K562 (cell line): Measurements from ENCODE around the gene DHCR24. TPM values are rescaled to one million over a fixed set of nuclear protein-coding genes. Genes with fewer than 3 reads are reported as not detected.

Experiments
- CC2D1A ChIP-seq: fragments of 450-650 bp; IDR thresholded peaks from 2 replicates; pipeline ENCODE4 v1.6.1; 2017; ENCODE audit warnings: mild to moderate bottlenecking
- CHD2 ChIP-seq: IDR thresholded peaks from 2 replicates; pipeline ENCODE4 v1.6.1; 2011; ENCODE audit warnings: low read depth, low read length
- FOS ChIP-seq: IDR thresholded peaks from 3 replicates; pipeline ENCODE4 v1.6.1; 2011; ENCODE audit not compliant: insufficient read length; ENCODE audit errors: extremely low read depth
- MYC ChIP-seq, 2 experiments: fragments of 250-450 bp in 1 of 2; sonication (Bioruptor Pico) in 1 of 2; IDR thresholded peaks; 2 replicates each; pipeline versions ENCODE4 v1.5.1 to v1.6.1; 2012 to 2021; ENCODE audit warnings: low read depth in 2 of 2, borderline replicate concordance in 1 of 2, improper control_type of control experiment in 1 of 2, low read length in 1 of 2, mild to moderate bottlenecking in 1 of 2, moderate library complexity in 1 of 2
- POLR2AphosphoS2 ChIP-seq: IDR thresholded peaks from 2 replicates; pipeline ENCODE4 v1.6.1; 2012; ENCODE audit warnings: low read length, improper control_type of control experiment
- POLR2G ChIP-seq: fragments of 200-400 bp; formaldehyde crosslinking; IDR thresholded peaks from 2 replicates; pipeline ENCODE4 v1.6.1; 2017; ENCODE audit warnings: low read depth, mild to moderate bottlenecking, antibody characterized with exemption, low read length, moderate library complexity
- RB1 ChIP-seq: fragments of 450-650 bp; IDR thresholded peaks from 2 replicates; pipeline ENCODE4 v1.6.1; 2017; ENCODE audit warnings: low read depth, mild to moderate bottlenecking
- RERE ChIP-seq: sonication (generic); formaldehyde crosslinking; IDR thresholded peaks from 2 replicates; pipeline ENCODE4 v1.8.0; 2023; ENCODE audit warnings: missing genetic modification reagents, mild to moderate bottlenecking, borderline replicate concordance
- SREBF1 ChIP-seq: fragments of 150-350 bp; IDR thresholded peaks from 2 replicates; pipeline ENCODE4 v1.6.1; 2014; ENCODE audit warnings: antibody characterized with exemption, low read depth, low read length, borderline replicate concordance
- TEAD1 ChIP-seq, 2 experiments: fragments of 450-650 bp in 1 of 2; sonication (generic) in 1 of 2; formaldehyde crosslinking; IDR thresholded peaks; 2 replicates each; pipeline versions ENCODE4 v1.4.0 to v1.8.0; 2020 to 2022; ENCODE audit warnings: mild to moderate bottlenecking in 2 of 2, missing genetic modification reagents in 1 of 2
- TRIM24 ChIP-seq, 2 experiments: fragments of 450-650 bp; IDR thresholded peaks; 2 replicates each; pipeline ENCODE4 v1.6.1; 2016
- ZBTB1 ChIP-seq: sonication (generic); formaldehyde crosslinking; IDR thresholded peaks from 2 replicates; pipeline ENCODE4 v1.8.1; 2023; ENCODE audit warnings: missing genetic modification reagents, low read depth, mild to moderate bottlenecking, borderline replicate concordance
- ZBTB8A ChIP-seq: fragments of 450-650 bp; IDR thresholded peaks from 2 replicates; pipeline ENCODE4 v1.6.1; 2018; ENCODE audit warnings: mild to moderate bottlenecking, moderate library complexity; ENCODE audit not compliant: partially characterized antibody
- ZNF263 ChIP-seq: sonication (generic); formaldehyde crosslinking; IDR thresholded peaks from 2 replicates; pipeline ENCODE4 v1.8.0; 2022; ENCODE audit warnings: mild to moderate bottlenecking, missing genetic modification reagents, borderline replicate concordance
- ZNF551 ChIP-seq: fragments of 250-450 bp; sonication (Bioruptor Pico); IDR thresholded peaks from 2 replicates; pipeline ENCODE4 v1.5.0; 2021; ENCODE audit warnings: mild to moderate bottlenecking, moderate library complexity
- ZNF740 ChIP-seq, 3 experiments: fragments of 200-800 bp in 1 of 3; sonication (Bioruptor generic) in 1 of 3; sonication (generic) in 1 of 3; formaldehyde crosslinking in 1 of 3; IDR thresholded peaks; 2 replicates each; pipeline versions ENCODE4 v1.6.1 to v1.8.0; 2016 to 2022; ENCODE audit warnings: mild to moderate bottlenecking in 2 of 3, missing compliant biosample characterization in 2 of 3, missing genetic modification characterization in 2 of 3, missing genetic modification reagents in 1 of 3
- polyA plus RNA-seq, 8 experiments: library from polyadenylated mRNA; depleted of rRNA in 4 of 8; stranded (reverse) in 5 of 8; unstranded in 3 of 8; fragments of >200 nt; fragmentation: Nextera tagmentation in 2 of 8; fragmentation: Illumina TruSeq in 1 of 8; extraction: Ambion mirVana in 2 of 8; extraction: Trizol in 1 of 8; gene quantifications; 2 replicates each; pipeline versions ENCODE4 v1.2.1 to v1.2.3, GENCODE V29; 2011 to 2014; ENCODE audit warnings: inconsistent platforms in 1 of 8, missing spikeins in 1 of 8
- total RNA-seq, 7 experiments: library from RNA; depleted of rRNA in 6 of 7; stranded (reverse); fragments of >200 nt in 6 of 7; fragmentation: Illumina TruSeq in 2 of 7; extraction: Trizol in 2 of 7; gene quantifications; 2 replicates each; pipeline versions ENCODE4 v1.2.1 to v1.2.3, GENCODE V29; 2011 to 2021; ENCODE audit warnings: low replicate concordance in 1 of 7
- TF ChIP-seq, protein P1 (sequence below): fragments of 450-650 bp; formaldehyde crosslinking; IDR thresholded peaks from 2 replicates; pipeline ENCODE4 v1.4.0; 2020; ENCODE audit warnings: mild to moderate bottlenecking, moderate library complexity

Gene DHCR24
- total and polyA plus RNA-seq, 9 of the 15 experiments (the other 6 are each of a cell fraction or from before 2014, with no cell fraction given) = 23.4 to 161 (median 79.9) TPM

DNA sequence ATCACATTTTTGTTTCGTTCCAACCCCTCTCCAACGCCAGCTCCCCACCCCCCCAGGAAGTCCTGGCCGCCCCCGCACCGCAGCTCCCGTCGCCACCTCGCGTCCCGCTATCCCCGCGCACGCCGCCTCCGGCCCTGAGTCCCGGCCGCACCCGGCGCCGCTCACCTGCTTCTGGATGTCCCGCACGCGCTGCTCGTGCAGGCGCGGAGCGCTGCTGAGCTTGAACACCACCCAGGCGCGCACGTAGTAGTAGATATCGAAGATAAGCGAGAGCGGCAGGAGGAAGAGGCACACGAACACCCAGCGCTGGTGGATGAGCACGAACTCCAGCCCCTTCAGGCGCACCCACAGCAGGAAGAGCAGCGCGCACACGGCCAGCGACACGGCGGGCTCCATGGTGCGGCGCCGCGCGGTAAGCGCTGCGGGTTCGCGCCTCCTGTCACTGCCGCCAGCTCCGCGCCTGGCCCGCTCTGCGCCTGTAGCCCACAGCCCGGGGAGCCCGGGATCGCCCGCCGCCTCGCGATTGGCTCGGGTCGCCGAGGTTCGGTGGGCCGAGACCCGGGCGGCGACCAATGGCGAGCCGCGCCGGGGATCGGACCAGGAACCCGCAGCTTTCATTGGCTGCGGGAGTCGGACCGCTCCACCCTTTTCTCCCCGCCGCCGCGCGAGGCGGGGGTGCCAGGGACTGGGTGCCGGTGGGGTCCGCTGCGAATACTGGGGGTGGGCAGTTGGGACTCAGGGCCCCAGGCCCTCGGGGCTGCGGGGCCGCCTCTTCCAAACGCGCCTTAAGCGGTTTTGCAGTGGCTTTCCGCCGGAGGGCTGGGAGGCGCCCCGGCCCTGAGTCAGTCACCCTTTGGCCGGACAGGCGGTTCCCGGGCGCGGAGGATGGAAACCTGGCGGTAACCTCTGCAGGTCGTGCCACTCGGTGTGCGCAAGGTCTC is at the start of gene DHCR24 (continued):
- TF ChIP-seq, protein P1, sequence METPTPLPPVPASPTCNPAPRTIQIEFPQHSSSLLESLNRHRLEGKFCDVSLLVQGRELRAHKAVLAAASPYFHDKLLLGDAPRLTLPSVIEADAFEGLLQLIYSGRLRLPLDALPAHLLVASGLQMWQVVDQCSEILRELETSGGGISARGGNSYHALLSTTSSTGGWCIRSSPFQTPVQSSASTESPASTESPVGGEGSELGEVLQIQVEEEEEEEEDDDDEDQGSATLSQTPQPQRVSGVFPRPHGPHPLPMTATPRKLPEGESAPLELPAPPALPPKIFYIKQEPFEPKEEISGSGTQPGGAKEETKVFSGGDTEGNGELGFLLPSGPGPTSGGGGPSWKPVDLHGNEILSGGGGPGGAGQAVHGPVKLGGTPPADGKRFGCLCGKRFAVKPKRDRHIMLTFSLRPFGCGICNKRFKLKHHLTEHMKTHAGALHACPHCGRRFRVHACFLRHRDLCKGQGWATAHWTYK (CRISPR knock-in tag) = 0 out of 2 replicates have a peak, but pooled peaks have one; percentile 21
- TF ChIP-seq SREBF1 (peak; percentile 73; the same call in 1 of the 2 replicates), ZBTB1 (CRISPR knock-in tag) (peak; percentile 91), TRIM24 (IDR thresholded peaks at IDR 0.05) (no peak), ZNF740 (CRISPR knock-in tag; IDR thresholded peaks at IDR 0.05) (0 out of 2 replicates have a peak, but pooled peaks have one; percentile 32), ZNF740 (tag; IDR thresholded peaks at IDR 0.05) (no peak), MYC (IDR thresholded peaks at IDR 0.05; ENCODE audit: low read depth, low read length) (no peak; the same call in none of the 2 replicates), MYC (CRISPR knock-in tag; IDR thresholded peaks at IDR 0.05; ENCODE audit: borderline replicate concordance, low read depth) (no peak), POLR2G (peak; percentile 94), ZNF263 (CRISPR knock-in tag) (peak; percentile 16; the same call in 1 of the 2 replicates), ZBTB8A (no peak), TEAD1 (CRISPR knock-in tag; IDR thresholded peaks at IDR 0.05) (peak in 1 of 2 experiments; percentile 81; a peak in 2 of 4 replicates), CHD2 (peak; percentile 49), RERE (CRISPR knock-in tag) (no peak), RB1 (peak; percentile 79; the same call in 1 of the 2 replicates), FOS (peak; percentile 88), CC2D1A (peak; percentile 100), POLR2AphosphoS2 (peak; percentile 50; the same call in 1 of the 2 replicates), ZNF551 (CRISPR knock-in tag) (no peak)
